ENCODE data around the gene ADGRA3.
A peak's percentile ranks its signal among the peaks of the same experiment; 100 is the strongest.

Gene ADGRA3

GRCh38 chr4:22515888-22516541 lies at the start of gene ADGRA3:
Gene ADGRA3 (minus strand): TSS chr4:22516066. CDS start chr4:22515784, 282 bp downstream.
- H3K27me3 ChIP-seq (ENCODE audit: insufficient read depth, low read length, poor library complexity, severe bottlenecking): no peaks in the 10 kb centered on the region

GRCh38 chr4:22556495-22556894 lies 40.6 kb upstream of the ADGRA3 start:
- H3K27me3 ChIP-seq (ENCODE audit: insufficient read depth, low read length, poor library complexity, severe bottlenecking): no peaks in the 10 kb centered on the region
- no peaks in the 10 kb centered on the region for H4K20me1 ChIP-seq (ENCODE audit: insufficient read depth, low read length, poor library complexity, severe bottlenecking)
- TF ChIP-seq CTCF (conservative IDR thresholded peaks at IDR 0.05; ENCODE audit: low read length) (no peak), EZH2phosphoT487 (IDR thresholded peaks at IDR 0.05; ENCODE audit: borderline replicate concordance) (no peak)
- H3F3A ChIP-seq (ENCODE audit: low read depth): no peaks in the 10 kb centered on the region
- no peak overlapping the region for H3K4me2 ChIP-seq (ENCODE audit: low read depth, low read length, poor library complexity, severe bottlenecking)
- H3K9me2 ChIP-seq (replicated peaks; ENCODE audit: low read depth, low read length): no peaks in the 10 kb centered on the region
- no peak overlapping the region for H3K9ac ChIP-seq (ENCODE audit: low read depth, low read length, poor library complexity, severe bottlenecking)
- no peaks in the 10 kb centered on the region for H3K4me1 ChIP-seq (ENCODE audit: insufficient read depth, low read length, poor library complexity, severe bottlenecking)
- no peaks in the 10 kb centered on the region for H3K79me2 ChIP-seq (ENCODE audit: insufficient read depth, low read length)
- no peak overlapping the region for H3K4me3 ChIP-seq (ENCODE audit: low read length, poor library complexity, severe bottlenecking)
- no peaks in the 10 kb centered on the region for H3K9me3 ChIP-seq (ENCODE audit: insufficient read depth, low read depth, low read length)
- no peaks in the 10 kb centered on the region for H3K36me3 ChIP-seq (ENCODE audit: insufficient read depth, low read length)
- no peak overlapping the region for H2AFZ ChIP-seq (ENCODE audit: low read length)

More at GRCh38 chr4:22515888-22516541, at the start of gene ADGRA3:
- TF ChIP-seq CTCF (conservative IDR thresholded peaks at IDR 0.05; ENCODE audit: low read length): no peak
- no peak for TF ChIP-seq EZH2phosphoT487 (IDR thresholded peaks at IDR 0.05; ENCODE audit: borderline replicate concordance)
- peaks cover 42% of the 10 kb centered on the region for H3K79me2 ChIP-seq (ENCODE audit: insufficient read depth, low read length)
- H3K36me3 ChIP-seq (ENCODE audit: insufficient read depth, low read length): no peaks in the 10 kb centered on the region
- H3F3A ChIP-seq (ENCODE audit: low read depth): no peaks in the 10 kb centered on the region
- H3K9ac ChIP-seq (ENCODE audit: low read depth, low read length, poor library complexity, severe bottlenecking): peak within 1 kb of the TSS; percentile 66
- no peaks in the 10 kb centered on the region for H3K9me3 ChIP-seq (ENCODE audit: insufficient read depth, low read depth, low read length)
- peaks cover 31% of the 10 kb centered on the region for H4K20me1 ChIP-seq (ENCODE audit: insufficient read depth, low read length, poor library complexity, severe bottlenecking)
- no peaks in the 10 kb centered on the region for H3K9me2 ChIP-seq (replicated peaks; ENCODE audit: low read depth, low read length)
- H3K4me2 ChIP-seq (ENCODE audit: low read depth, low read length, poor library complexity, severe bottlenecking): peak within 1 kb of the TSS; percentile 92
- H3K4me3 ChIP-seq (ENCODE audit: low read length, poor library complexity, severe bottlenecking): peak within 1 kb of the TSS; percentile 83
- H3K4me1 ChIP-seq (ENCODE audit: insufficient read depth, low read length, poor library complexity, severe bottlenecking): peaks cover 40% of the 10 kb centered on the region
- peak within 1 kb of the TSS; percentile 84 for H2AFZ ChIP-seq (ENCODE audit: low read length)

DNA sequence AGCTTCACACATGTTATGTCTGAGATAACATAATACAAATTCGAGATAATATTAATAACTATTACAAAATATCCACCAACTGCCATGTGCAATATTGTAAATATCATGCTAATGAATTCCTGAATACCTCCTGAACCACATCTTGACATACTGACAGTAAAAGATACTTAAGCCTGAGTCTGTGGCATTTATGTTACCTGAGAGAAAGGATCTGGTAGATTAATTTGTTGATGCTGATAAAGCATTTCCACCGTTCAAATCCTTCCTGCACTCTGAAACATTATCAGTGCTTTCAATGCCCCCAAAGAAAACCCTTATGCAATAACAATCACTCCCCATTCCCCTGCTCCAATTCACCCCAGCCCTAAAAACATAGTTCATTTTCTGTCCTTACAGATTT lies 38.8 kb upstream of the ADGRA3 start:
- Histone ChIP-seq H3F3A (ENCODE audit: low read depth) (no peaks in the 10 kb centered on the region), H3K27me3 (ENCODE audit: insufficient read depth, low read length, poor library complexity, severe bottlenecking) (no peaks in the 10 kb centered on the region), H3K4me1 (ENCODE audit: insufficient read depth, low read length, poor library complexity, severe bottlenecking) (no peaks in the 10 kb centered on the region), H3K9ac (ENCODE audit: low read depth, low read length, poor library complexity, severe bottlenecking) (no peak overlapping the region), H3K79me2 (ENCODE audit: insufficient read depth, low read length) (no peaks in the 10 kb centered on the region), H3K36me3 (ENCODE audit: insufficient read depth, low read length) (no peaks in the 10 kb centered on the region), H3K4me3 (ENCODE audit: low read length, poor library complexity, severe bottlenecking) (no peak overlapping the region), H3K9me2 (replicated peaks; ENCODE audit: low read depth, low read length) (no peaks in the 10 kb centered on the region), H3K4me2 (ENCODE audit: low read depth, low read length, poor library complexity, severe bottlenecking) (no peak overlapping the region), H3K9me3 (ENCODE audit: insufficient read depth, low read depth, low read length) (no peaks in the 10 kb centered on the region), H2AFZ (ENCODE audit: low read length) (no peak overlapping the region), H4K20me1 (ENCODE audit: insufficient read depth, low read length, poor library complexity, severe bottlenecking) (no peaks in the 10 kb centered on the region)
- no peak for TF ChIP-seq EZH2phosphoT487 (IDR thresholded peaks at IDR 0.05; ENCODE audit: borderline replicate concordance)
- no peak for TF ChIP-seq CTCF (conservative IDR thresholded peaks at IDR 0.05; ENCODE audit: low read length)
